SU-DHL-6 (cell line): ENCODE data around the gene OVOL3.
A peak's percentile ranks its signal among the peaks of the same experiment; 100 is the strongest.

Experiments used
- H2AFZ ChIP-seq: fragments of 200-600 bp; sonication (generic); 2 replicates; pipeline ENCODE4 v1.6.1; 2014; ENCODE audit warnings: low read depth, mild to moderate bottlenecking, moderate library complexity, mixed read lengths, antibody characterized with exemption, low read length; ENCODE audit not compliant: severe bottlenecking
- H3F3A ChIP-seq: fragments of 200-600 bp; shearing (Covaris generic); 2 replicates; pipeline ENCODE4 v1.6.0; 2016; ENCODE audit warnings: antibody characterized with exemption, mild to moderate bottlenecking; ENCODE audit not compliant: insufficient read depth
- H3K27ac ChIP-seq: fragments of 200-600 bp; sonication (generic); 2 replicates; pipeline ENCODE4 v1.5.1; 2016; ENCODE audit warnings: low read depth, mild to moderate bottlenecking, low read length, moderate library complexity, mixed read lengths
- H3K27me3 ChIP-seq: fragments of 200-600 bp; sonication (generic), shearing (Covaris generic); 2 replicates; pipeline ENCODE4 v1.6.0; 2014; ENCODE audit warnings: mild to moderate bottlenecking, low read length
- H3K36me3 ChIP-seq: fragments of 200-600 bp; sonication (generic); 2 replicates; pipeline ENCODE4 v1.6.1; 2014; ENCODE audit warnings: mild to moderate bottlenecking, low read length, mixed read lengths
- H3K4me2 ChIP-seq: fragments of 300-600, 200-600 bp; shearing (Covaris generic), sonication (generic); 2 replicates; pipeline ENCODE4 v1.6.0; 2014; ENCODE audit warnings: low read length, low read depth, mild to moderate bottlenecking; ENCODE audit not compliant: poor library complexity, severe bottlenecking
- H3K4me3 ChIP-seq: fragments of 200-600 bp; sonication (generic); 2 replicates; pipeline ENCODE4 v1.5.1; 2014; ENCODE audit warnings: antibody characterized with exemption, low read length, mild to moderate bottlenecking, mixed read lengths; ENCODE audit not compliant: insufficient read depth, poor library complexity, severe bottlenecking
- H3K79me2 ChIP-seq: fragments of 200-600 bp; sonication (generic); 2 replicates; pipeline ENCODE4 v1.6.1; 2014; ENCODE audit warnings: mild to moderate bottlenecking, low read length, moderate library complexity; ENCODE audit not compliant: insufficient read depth
- H3K9ac ChIP-seq: fragments of 200-600 bp; sonication (generic); 2 replicates; pipeline ENCODE4 v1.7.0; 2014; ENCODE audit warnings: mild to moderate bottlenecking, low read length
- H3K9me2 ChIP-seq: fragments of 200-600 bp; sonication (generic); replicated peaks from 2 replicates; pipeline ENCODE4 v1.6.1; 2014; ENCODE audit warnings: low read length; ENCODE audit not compliant: insufficient read depth
- H3K9me3 ChIP-seq: fragments of 200-600 bp; sonication (generic); 2 replicates; pipeline ENCODE4 v1.6.1; 2014; ENCODE audit warnings: low read length, mixed read lengths; ENCODE audit not compliant: insufficient read depth
- H4K20me1 ChIP-seq: fragments of 200-600 bp; sonication (generic); 2 replicates; pipeline ENCODE4 v1.6.1; 2014; ENCODE audit warnings: low read depth, mild to moderate bottlenecking, antibody characterized with exemption, low read length, moderate library complexity, mixed read lengths
- EZH2phosphoT487 ChIP-seq: fragments of 200-600 bp; sonication (generic), shearing (Covaris generic); conservative IDR thresholded peaks from 2 replicates; pipeline ENCODE4 v1.6.1; 2018; ENCODE audit warnings: mild to moderate bottlenecking, antibody characterized with exemption, low read length, moderate library complexity, mixed read lengths
- TF ChIP-seq, protein P1 (sequence below): fragments of 200-600 bp; sonication (generic); IDR thresholded peaks from one replicate; pipeline ENCODE4 v1.5.1; 2017; ENCODE audit warnings: antibody characterized with exemption, mild to moderate bottlenecking, low read length, moderate library complexity; ENCODE audit not compliant: insufficient read depth, poor library complexity, severe bottlenecking

OVOL3 gene

DNA sequence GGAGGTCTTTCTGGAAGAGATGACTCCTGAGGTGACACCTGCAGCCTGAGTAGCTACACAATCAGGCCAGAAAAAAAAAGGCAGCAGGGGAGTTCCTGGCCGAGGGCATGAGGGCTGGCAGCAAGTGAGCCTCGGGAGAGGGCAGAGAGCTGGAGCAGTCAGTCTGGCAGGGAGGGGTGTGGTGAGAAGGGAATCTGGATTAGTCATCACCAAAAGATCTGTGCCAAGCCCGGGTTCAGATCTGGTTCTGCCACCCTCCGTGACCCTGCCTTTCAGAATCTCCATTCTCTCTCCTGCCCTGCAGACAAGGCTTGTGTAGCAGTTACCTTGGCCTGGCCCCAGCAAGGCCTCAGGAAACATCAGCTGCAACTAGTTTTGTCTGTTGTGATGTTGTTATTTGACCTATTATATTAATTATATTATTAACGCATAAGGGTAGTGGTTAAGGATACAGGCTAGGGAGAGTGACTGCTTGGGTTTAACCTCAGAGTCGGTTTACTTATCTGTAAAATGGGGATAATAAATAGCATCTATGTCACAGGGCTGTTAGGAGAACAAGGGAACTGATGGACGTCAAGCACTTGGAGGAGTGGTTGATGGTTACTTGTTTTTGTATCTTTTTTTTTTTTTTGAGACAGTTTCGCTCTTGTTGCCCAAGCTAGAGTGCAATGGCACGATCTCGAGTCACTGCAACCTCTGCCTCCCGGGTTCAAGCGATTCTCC is 26.2 kb downstream of the OVOL3 start:
- Histone ChIP-seq H3F3A (peaks cover 7% of the 10 kb centered on the region; the same call in 1 of the 2 replicates), H3K4me3 (no peak overlapping the region), H2AFZ (no peak overlapping the region), H4K20me1 (no peaks in the 10 kb centered on the region), H3K9ac (no peak overlapping the region), H3K4me2 (no peak overlapping the region), H3K36me3 (no peaks in the 10 kb centered on the region), H3K27me3 (no peaks in the 10 kb centered on the region), H3K9me3 (no peaks in the 10 kb centered on the region), H3K9me2 (no peaks in the 10 kb centered on the region), H3K27ac (no peak overlapping the region), H3K79me2 (peaks cover 13% of the 10 kb centered on the region; the same call in 1 of the 2 replicates)
- no peak for TF ChIP-seq EZH2phosphoT487
- TF ChIP-seq, protein P1, sequence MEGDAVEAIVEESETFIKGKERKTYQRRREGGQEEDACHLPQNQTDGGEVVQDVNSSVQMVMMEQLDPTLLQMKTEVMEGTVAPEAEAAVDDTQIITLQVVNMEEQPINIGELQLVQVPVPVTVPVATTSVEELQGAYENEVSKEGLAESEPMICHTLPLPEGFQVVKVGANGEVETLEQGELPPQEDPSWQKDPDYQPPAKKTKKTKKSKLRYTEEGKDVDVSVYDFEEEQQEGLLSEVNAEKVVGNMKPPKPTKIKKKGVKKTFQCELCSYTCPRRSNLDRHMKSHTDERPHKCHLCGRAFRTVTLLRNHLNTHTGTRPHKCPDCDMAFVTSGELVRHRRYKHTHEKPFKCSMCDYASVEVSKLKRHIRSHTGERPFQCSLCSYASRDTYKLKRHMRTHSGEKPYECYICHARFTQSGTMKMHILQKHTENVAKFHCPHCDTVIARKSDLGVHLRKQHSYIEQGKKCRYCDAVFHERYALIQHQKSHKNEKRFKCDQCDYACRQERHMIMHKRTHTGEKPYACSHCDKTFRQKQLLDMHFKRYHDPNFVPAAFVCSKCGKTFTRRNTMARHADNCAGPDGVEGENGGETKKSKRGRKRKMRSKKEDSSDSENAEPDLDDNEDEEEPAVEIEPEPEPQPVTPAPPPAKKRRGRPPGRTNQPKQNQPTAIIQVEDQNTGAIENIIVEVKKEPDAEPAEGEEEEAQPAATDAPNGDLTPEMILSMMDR = no peak

DNA sequence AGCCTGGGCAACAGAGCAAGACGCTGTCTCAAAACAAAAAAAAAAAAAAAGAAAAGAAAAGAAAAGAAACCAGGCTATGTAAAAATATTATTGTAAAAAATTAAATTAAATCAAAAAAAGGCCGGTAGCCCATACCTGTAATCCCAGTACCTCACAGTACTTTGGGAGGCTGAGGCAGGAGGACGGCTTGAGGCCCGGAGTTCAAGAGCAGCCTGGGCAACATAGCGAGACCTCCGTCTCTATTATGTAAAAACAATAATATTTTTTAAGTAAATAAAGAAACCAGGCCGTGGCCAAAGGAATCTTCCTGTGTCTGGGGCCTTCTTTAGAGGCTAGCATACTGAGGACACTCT is 28.2 kb downstream of the OVOL3 start:
- H2AFZ ChIP-seq = peak overlapping the region; percentile 87
- H3K4me3 ChIP-seq = peak overlapping the region; percentile 93
- no peaks in the 10 kb centered on the region for H4K20me1 ChIP-seq
- H3K27ac ChIP-seq = peak overlapping the region; percentile 49
- no peak for TF ChIP-seq EZH2phosphoT487
- TF ChIP-seq, protein P1 = no peak
- no peaks in the 10 kb centered on the region for H3K27me3 ChIP-seq
- H3K4me2 ChIP-seq = peak overlapping the region; percentile 76
- peaks cover 7% of the 10 kb centered on the region; the same call in 1 of the 2 replicates for H3F3A ChIP-seq
- H3K9me2 ChIP-seq = no peaks in the 10 kb centered on the region
- no peaks in the 10 kb centered on the region for H3K36me3 ChIP-seq
- peak overlapping the region; percentile 91 for H3K9ac ChIP-seq
- H3K9me3 ChIP-seq = no peaks in the 10 kb centered on the region
- peaks cover 13% of the 10 kb centered on the region; the same call in 1 of the 2 replicates for H3K79me2 ChIP-seq

DNA sequence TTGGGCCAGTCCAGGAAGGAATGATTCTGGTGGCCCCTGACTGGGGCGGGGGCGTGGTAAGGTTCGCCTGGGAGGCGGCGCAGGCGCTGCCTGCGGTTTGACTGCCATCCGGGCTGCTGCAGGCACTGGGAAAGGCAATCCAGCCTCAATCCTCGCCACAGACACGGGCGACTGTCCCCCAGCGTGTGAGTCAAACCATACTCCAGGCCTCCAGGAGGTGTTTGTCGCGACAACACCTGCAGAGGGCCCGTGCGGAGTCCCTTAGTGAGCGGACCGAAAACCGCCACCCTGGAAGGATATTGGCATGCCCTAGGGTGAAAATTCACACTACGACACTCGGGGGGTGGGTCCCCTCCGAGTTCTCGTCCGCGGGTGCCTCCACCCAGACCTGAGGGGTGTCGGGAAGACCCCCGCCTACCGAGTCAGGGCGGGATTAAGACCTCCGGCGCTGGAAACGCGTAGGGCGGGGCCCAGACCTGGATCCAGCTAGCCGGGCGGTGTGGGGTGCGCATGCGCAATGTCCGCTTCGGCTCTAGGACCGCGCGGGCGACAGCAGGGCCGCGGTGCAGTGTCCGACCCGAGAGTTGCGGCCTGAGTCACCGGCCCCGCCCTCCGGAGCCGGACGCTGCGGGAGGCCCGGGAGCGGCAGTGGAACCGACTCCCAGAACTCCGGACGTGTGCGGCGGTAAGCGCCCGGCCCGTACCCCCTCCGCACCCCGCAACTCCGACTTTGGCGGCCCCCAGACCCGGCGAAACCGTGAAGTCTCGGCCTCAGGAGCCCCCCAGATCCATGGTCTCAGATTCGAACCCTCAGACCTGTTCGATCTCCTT is 28.7 kb downstream of the OVOL3 start, which contains the start of gene CAPNS1:
TSS of gene CAPNS1 (plus strand) at position 594 of the 831 bp plus-strand sequence. CDS start 946 bp downstream, outside the sequence.
- peaks cover 13% of the 10 kb centered on the region; the same call in 1 of the 2 replicates for H3K79me2 ChIP-seq
- H3K9me3 ChIP-seq = no peaks in the 10 kb centered on the region
- H3K27me3 ChIP-seq = no peaks in the 10 kb centered on the region
- no peaks in the 10 kb centered on the region for H3K36me3 ChIP-seq
- H2AFZ ChIP-seq = peak within 1 kb of the TSS; percentile 87
- no peaks in the 10 kb centered on the region for H3K9me2 ChIP-seq
- H3K4me2 ChIP-seq = peak within 1 kb of the TSS; percentile 76
- TF ChIP-seq, protein P1 = no peak
- TF ChIP-seq EZH2phosphoT487 = no peak
- H3K9ac ChIP-seq = peak within 1 kb of the TSS; percentile 91
- H3F3A ChIP-seq = peaks cover 7% of the 10 kb centered on the region; the same call in 1 of the 2 replicates
- peak within 1 kb of the TSS; percentile 93 for H3K4me3 ChIP-seq
- peak within 1 kb of the TSS; percentile 68 for H3K27ac ChIP-seq
- no peaks in the 10 kb centered on the region for H4K20me1 ChIP-seq
